HG02938 (cell line): ENCODE measurements around the gene FNDC5.
A peak's percentile ranks its signal among the peaks of the same experiment; 100 is the strongest.

Experiments used
- ATAC-seq: cut with Tn5 transposase; IDR thresholded peaks from one replicate; pipeline ENCODE4 v1.9.1; 2021; ENCODE audit warnings: mild to moderate bottlenecking, moderate library complexity; ENCODE audit not compliant: unreplicated experiment

Gene FNDC5

GRCh38 chr1:32817815-32818786 lies 52.6 kb downstream of the FNDC5 start:
- peak; percentile 1 for ATAC-seq

- peak; percentile 79 for ATAC-seq
Observed at GRCh38 chr1:32817159-32817814, 53.4 kb downstream of the FNDC5 start, which contains the start of the genes S100PBP and YARS1. Gene S100PBP, plus strand, starts transcription at chr1:32817653. Its CDS starts 8,447 bp downstream, at chr1:32826100. Gene YARS1, minus strand, starts transcription at chr1:32817358. Its CDS starts 114 bp downstream, at chr1:32817244.

DNA sequence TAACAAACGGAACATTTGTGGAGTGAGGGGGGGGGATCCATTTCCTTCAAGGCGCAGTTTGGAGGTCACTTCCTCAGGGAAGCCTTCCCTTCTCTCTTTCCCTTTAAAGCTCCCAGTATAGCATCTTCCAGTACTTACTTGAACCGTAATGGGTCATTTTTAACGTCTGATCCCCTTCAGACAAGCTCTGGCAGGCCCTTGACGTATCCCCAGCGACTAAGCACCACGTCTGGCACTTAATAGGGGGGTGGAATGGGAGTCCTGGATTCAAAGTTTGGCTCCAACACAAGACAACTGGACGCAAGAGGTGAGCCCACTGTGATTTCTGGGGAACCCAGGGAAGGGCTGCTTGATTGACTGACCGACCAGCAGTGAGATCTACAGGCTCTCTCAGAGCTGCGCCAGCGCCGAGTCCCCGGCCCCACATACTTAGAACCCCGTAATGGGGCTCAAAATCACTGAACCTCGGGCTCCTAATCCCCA lies 54.0 kb downstream of the FNDC5 start:
- ATAC-seq = no peak

DNA sequence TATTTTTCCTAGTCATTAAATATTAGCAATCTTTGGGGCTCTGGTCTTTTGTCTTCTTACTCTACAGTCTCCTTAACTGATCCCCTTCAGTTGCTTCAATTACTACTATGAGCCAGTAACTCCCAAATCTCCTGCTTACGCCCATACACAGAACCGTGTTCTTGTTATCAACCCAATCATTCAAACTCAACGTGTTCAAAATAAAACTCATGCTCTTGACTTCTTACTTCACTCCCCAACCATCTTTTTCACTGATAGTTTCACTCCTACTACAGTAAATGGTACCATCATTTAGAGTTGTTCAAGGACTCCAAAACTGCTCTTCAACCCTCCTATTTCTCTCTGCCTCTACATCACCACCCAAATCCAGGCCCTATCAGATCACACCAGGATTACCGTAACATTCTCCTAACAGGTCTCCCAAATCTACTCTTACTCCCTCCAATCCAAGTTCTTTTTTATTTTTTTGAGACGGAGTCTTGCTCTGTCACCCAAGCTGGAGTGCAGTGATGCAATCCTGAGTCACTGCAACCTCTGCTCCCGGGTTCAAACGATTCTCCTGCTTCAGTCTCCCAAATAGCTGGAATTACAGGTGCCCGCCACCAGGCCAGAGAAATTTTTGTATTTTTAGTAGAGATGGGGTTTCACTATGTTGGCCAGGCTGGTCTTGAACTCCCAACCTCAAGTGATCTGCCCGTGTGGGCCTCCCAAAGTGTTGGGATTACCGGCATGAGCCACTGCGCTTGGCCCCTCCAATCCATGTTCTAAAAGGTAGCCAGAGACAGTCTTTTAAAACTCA lies 56.6 kb downstream of the FNDC5 start:
- no peak for ATAC-seq
